ENCODE results near the gene PLXNB2. TPM values are rescaled to one million over a fixed set of nuclear protein-coding genes. Genes with fewer than 3 reads are reported as not detected.
A peak's percentile ranks its signal among the peaks of the same experiment; 100 is the strongest.

The PLXNB2 gene
- total RNA-seq, 3 donors from 2014 or later: 232 to 318 (median 250) TPM

DNA sequence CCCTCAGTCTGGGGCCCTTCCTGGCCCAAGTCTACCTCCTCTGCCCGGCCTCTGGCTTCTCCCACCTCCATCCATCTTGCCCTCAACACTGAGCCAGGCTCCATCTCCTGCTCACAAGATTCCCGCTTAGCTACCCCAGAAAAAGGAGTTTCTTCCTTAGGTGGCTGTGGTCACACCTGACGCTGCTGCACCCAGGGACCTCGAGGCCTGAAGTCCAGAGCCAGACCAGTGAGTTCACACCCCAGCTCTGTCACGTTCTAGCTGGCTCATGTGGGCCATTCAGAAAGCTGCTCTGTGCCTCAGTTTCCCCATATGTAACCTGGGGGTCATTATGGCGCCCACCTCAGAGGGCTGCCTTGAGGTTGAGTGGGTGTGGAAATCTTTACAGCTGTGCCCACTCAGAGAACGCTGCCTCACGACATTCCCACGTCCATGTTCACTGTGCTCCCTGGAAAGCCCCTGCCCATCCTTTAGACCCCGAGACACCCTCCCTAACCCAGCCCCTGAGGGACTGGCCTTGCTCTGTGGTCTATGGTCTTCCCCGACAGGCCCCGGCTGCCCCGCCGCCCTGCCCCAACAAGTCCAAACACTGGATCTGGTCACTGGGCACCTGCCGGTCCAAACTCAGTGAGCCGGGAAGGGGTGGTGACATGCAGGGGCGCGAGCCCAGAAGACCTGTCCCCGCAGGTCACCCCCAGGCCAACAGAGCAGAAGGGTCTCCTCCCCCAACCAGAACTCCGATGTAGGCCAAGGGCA lies 9.8 kb downstream of the PLXNB2 start:
- Histone ChIP-seq H3K9me3 (no peaks in the 10 kb centered on the region), H3K4me3 (no peak overlapping the region), H3K36me3 (ENCODE audit: low read depth) (no peaks in the 10 kb centered on the region), H3K4me1 (ENCODE audit: low read depth) (peaks cover 75% of the 10 kb centered on the region)
- DNase-seq: no peak
- no peak for ATAC-seq
- TF ChIP-seq, protein P1, sequence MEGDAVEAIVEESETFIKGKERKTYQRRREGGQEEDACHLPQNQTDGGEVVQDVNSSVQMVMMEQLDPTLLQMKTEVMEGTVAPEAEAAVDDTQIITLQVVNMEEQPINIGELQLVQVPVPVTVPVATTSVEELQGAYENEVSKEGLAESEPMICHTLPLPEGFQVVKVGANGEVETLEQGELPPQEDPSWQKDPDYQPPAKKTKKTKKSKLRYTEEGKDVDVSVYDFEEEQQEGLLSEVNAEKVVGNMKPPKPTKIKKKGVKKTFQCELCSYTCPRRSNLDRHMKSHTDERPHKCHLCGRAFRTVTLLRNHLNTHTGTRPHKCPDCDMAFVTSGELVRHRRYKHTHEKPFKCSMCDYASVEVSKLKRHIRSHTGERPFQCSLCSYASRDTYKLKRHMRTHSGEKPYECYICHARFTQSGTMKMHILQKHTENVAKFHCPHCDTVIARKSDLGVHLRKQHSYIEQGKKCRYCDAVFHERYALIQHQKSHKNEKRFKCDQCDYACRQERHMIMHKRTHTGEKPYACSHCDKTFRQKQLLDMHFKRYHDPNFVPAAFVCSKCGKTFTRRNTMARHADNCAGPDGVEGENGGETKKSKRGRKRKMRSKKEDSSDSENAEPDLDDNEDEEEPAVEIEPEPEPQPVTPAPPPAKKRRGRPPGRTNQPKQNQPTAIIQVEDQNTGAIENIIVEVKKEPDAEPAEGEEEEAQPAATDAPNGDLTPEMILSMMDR (IDR thresholded peaks at IDR 0.05): no peak
- intact Hi-C loops (cut with DNase I, micrococcal nuclease): no loop called here

DNA sequence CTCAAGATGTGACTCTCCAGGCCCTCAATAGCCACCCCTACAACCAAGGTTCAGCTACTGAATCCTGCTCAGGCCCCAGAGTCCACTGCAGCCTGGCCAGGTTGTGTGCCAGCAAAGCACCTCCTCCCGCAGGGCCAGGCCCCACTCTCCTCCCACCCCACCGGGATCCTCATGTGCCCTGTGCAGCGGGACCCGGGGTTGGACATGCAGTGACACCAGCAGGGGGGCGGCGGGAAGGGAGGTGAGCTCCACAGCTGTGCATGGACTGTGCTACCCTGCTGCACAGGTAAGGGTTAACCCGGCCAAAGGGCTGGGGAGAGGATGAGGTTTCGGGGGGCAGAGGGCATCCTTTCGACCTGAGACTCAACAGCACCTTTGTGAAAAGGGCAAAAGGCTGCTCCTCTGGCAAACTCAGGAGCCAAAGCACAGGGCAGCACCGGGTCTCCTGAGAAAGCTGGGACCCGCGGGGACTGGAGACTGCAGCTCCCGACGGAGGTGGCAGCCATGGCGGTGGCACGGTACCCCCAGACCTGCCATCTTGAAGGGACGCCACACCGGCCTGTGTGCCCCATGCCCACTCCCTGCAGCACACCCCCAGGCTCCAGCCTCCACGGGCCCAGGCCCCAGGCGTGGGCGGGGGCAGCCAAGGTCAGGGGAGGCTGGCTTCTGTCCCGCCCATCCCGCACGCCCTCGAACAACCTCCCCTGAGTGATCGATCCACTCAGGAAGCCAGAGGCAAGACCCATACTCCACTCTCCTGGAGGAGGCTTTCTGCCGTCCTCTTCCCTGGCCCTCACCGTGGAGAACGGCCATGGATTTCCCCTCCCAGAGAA lies 10.6 kb downstream of the PLXNB2 start:
- Histone ChIP-seq H3K4me3 (no peak overlapping the region), H3K4me1 (ENCODE audit: low read depth) (peaks cover 71% of the 10 kb centered on the region), H3K36me3 (ENCODE audit: low read depth) (no peaks in the 10 kb centered on the region), H3K9me3 (no peaks in the 10 kb centered on the region)
- ATAC-seq: no peak
- no peak for DNase-seq
- TF ChIP-seq, protein P1 (IDR thresholded peaks at IDR 0.05): no peak
- intact Hi-C loops (cut with DNase I, micrococcal nuclease): no loop called here

DNA sequence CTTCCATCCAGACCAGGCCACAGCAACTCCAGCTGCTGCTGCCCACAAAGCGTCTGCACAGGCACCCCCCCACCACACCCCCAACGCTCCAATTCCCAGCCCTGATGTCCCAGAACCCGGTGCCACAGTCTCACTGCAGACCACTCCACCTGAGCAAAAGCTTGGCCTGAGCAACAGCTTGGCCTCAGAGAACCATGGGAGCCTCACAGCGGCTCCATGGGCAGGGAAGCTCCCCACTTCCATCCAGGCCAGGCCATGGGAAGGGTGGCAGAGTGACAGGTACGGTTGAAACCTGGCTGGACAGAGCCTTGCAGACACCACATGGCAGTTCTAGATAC lies 13.2 kb downstream of the PLXNB2 start:
- TF ChIP-seq, protein P1 (IDR thresholded peaks at IDR 0.05): no peak
- H3K4me1 ChIP-seq (ENCODE audit: low read depth): peaks cover 49% of the 10 kb centered on the region
- ATAC-seq (peak; percentile 11), DNase-seq (no peak)
- intact Hi-C loops (cut with DNase I, micrococcal nuclease): no loop called here
- H3K4me3 ChIP-seq: no peak overlapping the region
- no peaks in the 10 kb centered on the region for H3K9me3 ChIP-seq
- H3K36me3 ChIP-seq (ENCODE audit: low read depth): no peaks in the 10 kb centered on the region

DNA sequence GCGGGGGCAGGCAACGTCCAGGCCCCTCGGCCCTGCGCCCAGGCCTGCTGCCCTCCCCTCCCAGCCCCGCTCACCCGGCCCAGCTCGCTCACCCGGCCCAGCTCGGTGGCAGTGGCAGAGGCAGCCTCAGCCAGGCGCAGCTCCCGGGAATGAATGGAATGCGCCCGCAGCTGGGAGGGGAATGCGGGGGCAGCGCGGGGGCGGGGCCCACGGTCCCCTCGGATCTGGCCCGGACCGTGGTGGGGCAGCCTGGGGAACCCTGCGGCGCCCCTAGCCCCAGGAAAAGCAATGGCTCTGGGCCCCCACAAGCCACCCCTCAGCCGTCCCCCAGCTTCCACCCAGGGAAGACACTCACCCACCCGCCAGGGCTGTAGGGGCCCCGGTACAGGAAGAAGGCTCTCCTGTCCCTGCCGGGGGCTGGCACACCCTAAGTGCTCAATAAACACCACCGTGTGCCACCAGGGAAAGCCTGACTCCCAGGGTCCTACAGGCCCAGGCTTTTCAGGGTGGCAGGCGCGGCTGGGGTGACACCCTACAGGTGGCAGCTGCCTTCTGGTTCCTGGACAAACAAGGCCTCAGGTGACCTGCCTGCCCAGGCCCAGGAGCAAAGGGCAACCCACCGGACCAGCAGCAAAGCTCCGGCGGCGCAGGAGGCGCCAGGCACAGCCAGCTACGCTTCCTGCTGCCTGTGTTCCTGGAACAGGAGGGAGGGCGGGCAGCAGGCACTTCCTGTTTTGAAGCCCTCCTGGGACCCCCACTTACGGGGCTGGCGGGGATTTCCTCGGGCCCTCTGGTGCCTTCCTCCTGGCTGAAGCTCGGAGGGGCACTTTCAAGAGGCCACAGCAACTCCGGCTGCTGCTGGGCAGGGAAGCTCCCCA lies 13.8 kb downstream of the PLXNB2 start:
- Histone ChIP-seq H3K36me3 (ENCODE audit: low read depth) (no peaks in the 10 kb centered on the region), H3K9me3 (no peaks in the 10 kb centered on the region), H3K4me3 (no peak overlapping the region), H3K4me1 (ENCODE audit: low read depth) (peaks cover 43% of the 10 kb centered on the region)
- ATAC-seq (peak; percentile 90), DNase-seq (peak; percentile 86 to 92 (median 90))
- TF ChIP-seq, protein P1 (IDR thresholded peaks at IDR 0.05): no peak
- intact Hi-C loops (cut with DNase I, micrococcal nuclease): no loop called here

DNA sequence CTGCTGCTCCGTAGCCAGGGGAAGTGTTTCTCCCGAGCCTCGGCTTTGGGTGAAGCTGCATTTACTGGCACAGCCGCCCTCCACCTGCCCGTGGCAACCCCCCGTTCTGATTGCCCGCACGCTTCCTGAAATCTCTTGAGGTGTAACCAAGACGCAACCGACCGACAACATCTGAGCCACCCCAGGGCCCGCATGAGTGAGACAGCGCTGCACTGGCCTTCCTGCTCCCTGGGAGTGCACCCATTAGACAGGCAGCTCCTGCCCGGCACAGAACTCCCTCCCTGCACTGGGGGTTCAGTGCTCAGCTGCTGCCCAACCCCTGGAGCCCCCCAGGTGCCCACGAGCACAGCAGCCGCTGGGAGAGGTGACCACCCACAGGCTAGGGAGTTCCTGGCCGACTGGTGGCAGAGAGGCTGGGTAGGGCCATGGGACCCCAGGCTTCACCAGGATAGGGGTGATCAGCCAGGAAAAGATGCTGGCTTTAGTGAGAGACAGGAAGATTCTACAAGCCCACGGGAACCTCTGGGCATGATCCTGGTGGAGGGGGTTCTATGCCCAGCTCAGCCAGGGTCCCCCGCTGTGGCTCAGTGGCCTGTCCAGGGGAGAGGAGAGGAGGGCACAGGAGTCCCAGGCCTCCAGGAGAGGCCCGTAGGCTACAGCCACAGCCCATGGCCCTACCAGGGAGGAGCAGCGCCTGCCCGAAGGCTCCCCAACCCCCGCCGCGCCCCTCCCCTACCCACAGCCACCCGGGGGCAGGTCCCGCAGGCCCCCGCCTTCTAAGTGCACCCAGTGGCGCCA lies 14.6 kb downstream of the PLXNB2 start:
- DNase-seq (no peak), ATAC-seq (peak; percentile 10)
- Histone ChIP-seq H3K4me1 (ENCODE audit: low read depth) (peaks cover 40% of the 10 kb centered on the region), H3K36me3 (ENCODE audit: low read depth) (no peaks in the 10 kb centered on the region), H3K4me3 (no peak overlapping the region), H3K9me3 (no peaks in the 10 kb centered on the region)
- TF ChIP-seq, protein P1 (IDR thresholded peaks at IDR 0.05): no peak
- intact Hi-C loops (cut with DNase I, micrococcal nuclease): no loop called here

Measured in mucosa of descending colon (tissue), 3 donors.